Liver (tissue), 3 donors: ENCODE data around the gene PADI6.

Experiments
- ATF3 ChIP-seq: IDR thresholded peaks from 2 replicates; pipeline ENCODE4 v1.6.1; 2016; ENCODE audit warnings: antibody characterized with exemption
- MAX ChIP-seq: IDR thresholded peaks from 2 replicates; pipeline ENCODE4 v1.6.1; 2016; ENCODE audit warnings: antibody characterized with exemption
- YY1 ChIP-seq: IDR thresholded peaks from 2 replicates; pipeline ENCODE4 v1.6.1; 2016; ENCODE audit warnings: antibody characterized with exemption, mild to moderate bottlenecking
- TF ChIP-seq, protein P1 (sequence below): fragments of 150-350 bp; IDR thresholded peaks from 2 replicates; pipeline ENCODE4 v1.5.1; 2017; ENCODE audit warnings: improper control_type of control experiment, low read depth, low read length; ENCODE audit not compliant: missing input control
- donor health status: healthy.
- donor health status: healthy.

- TF ChIP-seq YY1 (no peak), MAX (no peak), ATF3 (no peak)
- TF ChIP-seq, protein P1, sequence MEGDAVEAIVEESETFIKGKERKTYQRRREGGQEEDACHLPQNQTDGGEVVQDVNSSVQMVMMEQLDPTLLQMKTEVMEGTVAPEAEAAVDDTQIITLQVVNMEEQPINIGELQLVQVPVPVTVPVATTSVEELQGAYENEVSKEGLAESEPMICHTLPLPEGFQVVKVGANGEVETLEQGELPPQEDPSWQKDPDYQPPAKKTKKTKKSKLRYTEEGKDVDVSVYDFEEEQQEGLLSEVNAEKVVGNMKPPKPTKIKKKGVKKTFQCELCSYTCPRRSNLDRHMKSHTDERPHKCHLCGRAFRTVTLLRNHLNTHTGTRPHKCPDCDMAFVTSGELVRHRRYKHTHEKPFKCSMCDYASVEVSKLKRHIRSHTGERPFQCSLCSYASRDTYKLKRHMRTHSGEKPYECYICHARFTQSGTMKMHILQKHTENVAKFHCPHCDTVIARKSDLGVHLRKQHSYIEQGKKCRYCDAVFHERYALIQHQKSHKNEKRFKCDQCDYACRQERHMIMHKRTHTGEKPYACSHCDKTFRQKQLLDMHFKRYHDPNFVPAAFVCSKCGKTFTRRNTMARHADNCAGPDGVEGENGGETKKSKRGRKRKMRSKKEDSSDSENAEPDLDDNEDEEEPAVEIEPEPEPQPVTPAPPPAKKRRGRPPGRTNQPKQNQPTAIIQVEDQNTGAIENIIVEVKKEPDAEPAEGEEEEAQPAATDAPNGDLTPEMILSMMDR: no peak
Observed at GRCh38 chr1:17397910-17398695, 26.1 kb downstream of the PADI6 start.
